Measurements from ENCODE around the gene SRGAP3. TPM values are rescaled to one million over a fixed set of nuclear protein-coding genes. Genes with fewer than 3 reads are reported as not detected.

Gene SRGAP3
- total RNA-seq, 4 donors from 2014 or later, result 7.5 to 33.8 (median 16.0) TPM

GRCh38 chr3:9035961-9036360, 213.5 kb downstream of the SRGAP3 start:
- Histone ChIP-seq H3K27ac (peak overlapping the region; percentile 31 to 70 (median 54)), H3K4me1 (peaks cover 0 to 17% (median 2%) of the 10 kb centered on the region in 4 donors), H3K27me3 (no peaks in the 10 kb centered on the region), H3K9me3 (no peaks in the 10 kb centered on the region), H3K36me3 (no peaks in the 10 kb centered on the region), H3K4me3 (no peak overlapping the region)
- DNase-seq, result no peak
- 78 to 82% methylated on average over 1 to 2 of the region's 2 CpGs for WGBS, 2 donors (ENCODE audit: low coverage in 1 of 2)
- TF ChIP-seq POLR2A (IDR thresholded peaks at IDR 0.05) (no peak), EP300 (IDR thresholded peaks at IDR 0.05; ENCODE audit: low read depth) (no peak), CTCF (IDR thresholded peaks at IDR 0.05) (no peak), POLR2AphosphoS5 (IDR thresholded peaks at IDR 0.05) (no peak)
- intact Hi-C loops (cut with DNase I; ENCODE audit: low total_unique reads) (no loop called here), in situ Hi-C loops (cut with MboI; ENCODE audit: low pct_ligation_motif_present in 1 of 4, low pct_unique_long_range_greater_than_20kb in 1 of 4, low sequenced_read_pairs in 3 of 4) (no loop called here)

- TF ChIP-seq EP300 (IDR thresholded peaks at IDR 0.05; ENCODE audit: low read depth) (no peak), POLR2AphosphoS5 (IDR thresholded peaks at IDR 0.05) (no peak), POLR2A (IDR thresholded peaks at IDR 0.05) (no peak), CTCF (IDR thresholded peaks at IDR 0.05) (no peak)
- intact Hi-C loops (cut with DNase I; ENCODE audit: low total_unique reads), result no loop called here
- Histone ChIP-seq H3K4me1 (peaks cover 0 to 17% (median 2%) of the 10 kb centered on the region in 4 donors), H3K27ac (no peak overlapping the region), H3K27me3 (no peaks in the 10 kb centered on the region), H3K9me3 (no peaks in the 10 kb centered on the region), H3K36me3 (no peaks in the 10 kb centered on the region), H3K4me3 (no peak overlapping the region)
- in situ Hi-C loops (cut with MboI; ENCODE audit: low pct_ligation_motif_present in 1 of 4, low pct_unique_long_range_greater_than_20kb in 1 of 4, low sequenced_read_pairs in 3 of 4), result no loop called here
- 60 to 77% methylated on average over 3 to 4 of the region's 4 CpGs for WGBS, 2 donors (ENCODE audit: low coverage in 1 of 2)
- DNase-seq, result no peak
These were observed 214.0 kb downstream of the SRGAP3 start for GRCh38 chr3:9035473-9035872.

GRCh38 chr3:9033867-9034266, 215.6 kb downstream of the SRGAP3 start:
- Histone ChIP-seq H3K27ac (no peak overlapping the region), H3K27me3 (no peaks in the 10 kb centered on the region), H3K4me1 (peaks cover 0 to 17% (median 2%) of the 10 kb centered on the region in 4 donors), H3K4me3 (no peak overlapping the region), H3K36me3 (no peaks in the 10 kb centered on the region), H3K9me3 (no peaks in the 10 kb centered on the region)
- no peak for TF ChIP-seq POLR2AphosphoS5 (IDR thresholded peaks at IDR 0.05)
- TF ChIP-seq CTCF (IDR thresholded peaks at IDR 0.05), result no peak
- TF ChIP-seq POLR2A (IDR thresholded peaks at IDR 0.05), result no peak
- no peak for TF ChIP-seq EP300 (IDR thresholded peaks at IDR 0.05; ENCODE audit: low read depth)
- WGBS, 2 donors (ENCODE audit: low coverage in 1 of 2), result 60% methylated on average over 1 of the region's 1 CpG; no CpG with 5 or more reads in 1 of the 2 donors
- intact Hi-C loops (cut with DNase I; ENCODE audit: low total_unique reads) (no loop called here), in situ Hi-C loops (cut with MboI; ENCODE audit: low pct_ligation_motif_present in 1 of 4, low pct_unique_long_range_greater_than_20kb in 1 of 4, low sequenced_read_pairs in 3 of 4) (no loop called here)
- no peak for DNase-seq

GRCh38 chr3:9032231-9032777, 217.1 kb downstream of the SRGAP3 start:
- intact Hi-C loops (cut with DNase I; ENCODE audit: low total_unique reads) (no loop called here), in situ Hi-C loops (cut with MboI; ENCODE audit: low pct_ligation_motif_present in 1 of 4, low pct_unique_long_range_greater_than_20kb in 1 of 4, low sequenced_read_pairs in 3 of 4) (no loop called here)
- Histone ChIP-seq H3K9me3 (no peaks in the 10 kb centered on the region), H3K4me3 (no peak overlapping the region), H3K27me3 (no peaks in the 10 kb centered on the region), H3K4me1 (peaks cover 0 to 24% (median 11%) of the 10 kb centered on the region in 4 donors), H3K36me3 (no peaks in the 10 kb centered on the region), H3K27ac (no peak overlapping the region)
- 94 to 100% methylated on average over 2 to 11 of the region's 11 CpGs for WGBS, 2 donors (ENCODE audit: low coverage in 1 of 2)
- DNase-seq, result no peak
- no peak for TF ChIP-seq POLR2AphosphoS5 (IDR thresholded peaks at IDR 0.05)
- no peak for TF ChIP-seq EP300 (IDR thresholded peaks at IDR 0.05; ENCODE audit: low read depth)
- TF ChIP-seq CTCF (IDR thresholded peaks at IDR 0.05), result no peak
- no peak for TF ChIP-seq POLR2A (IDR thresholded peaks at IDR 0.05)
